AG04450 (cell line): Measurements from ENCODE around the gene BCAR3. TPM values are rescaled to one million over a fixed set of nuclear protein-coding genes. Genes with fewer than 3 reads are reported as not detected.

Experiments used
- CTCF ChIA-PET: fragments of 300-600, 350-600 bp; formaldehyde crosslinking; extraction: SDS; loops from one replicate; lab custom pipeline; 2022; ENCODE audit warnings: antibody characterized with exemption, inconsistent platforms; lab: Charles Lee
- POLR2A ChIA-PET: fragments of 350-600 bp; formaldehyde crosslinking; extraction: SDS; loops from one replicate; lab custom pipeline; 2021; ENCODE audit warnings: antibody characterized with exemption, inconsistent platforms; lab: Yijun Ruan, JAX
- DNase-seq: peaks from one replicate; pipeline ENCODE4 v3.0.0-alpha.2; 2011; ENCODE audit warnings: low read depth, low spot score
- H3K27ac ChIP-seq: one replicate; pipeline ENCODE4 v1.5.1; 2012; ENCODE audit warnings: low read depth, low read length, control low read depth
- H3K27me3 ChIP-seq: one replicate; pipeline ENCODE4 v1.6.0; 2012; ENCODE audit warnings: low read length; ENCODE audit not compliant: control insufficient read depth, insufficient read depth
- H3K4me3 ChIP-seq: 2 replicates; pipeline ENCODE4 v1.5.1; 2011; ENCODE audit warnings: mild to moderate bottlenecking, low read depth, low read length, control low read depth
- H3K9me3 ChIP-seq: 2 replicates; pipeline ENCODE4 v1.5.1; 2012; ENCODE audit warnings: low read length; ENCODE audit not compliant: control insufficient read depth, insufficient read depth
- polyA plus RNA-seq: library from polyadenylated mRNA; depleted of rRNA; stranded (reverse); fragments of >200 nt; gene quantifications from 2 replicates; pipeline ENCODE4 v1.2.3, GENCODE V29; 2011
- TF ChIP-seq, protein P1 (sequence below): IDR thresholded peaks from 2 replicates; pipeline ENCODE4 v1.5.1; 2011; ENCODE audit warnings: low read depth, low read length, control low read depth, inconsistent platforms

Gene BCAR3
- polyA plus RNA-seq, 1 experiment: 20.6 TPM

DNA sequence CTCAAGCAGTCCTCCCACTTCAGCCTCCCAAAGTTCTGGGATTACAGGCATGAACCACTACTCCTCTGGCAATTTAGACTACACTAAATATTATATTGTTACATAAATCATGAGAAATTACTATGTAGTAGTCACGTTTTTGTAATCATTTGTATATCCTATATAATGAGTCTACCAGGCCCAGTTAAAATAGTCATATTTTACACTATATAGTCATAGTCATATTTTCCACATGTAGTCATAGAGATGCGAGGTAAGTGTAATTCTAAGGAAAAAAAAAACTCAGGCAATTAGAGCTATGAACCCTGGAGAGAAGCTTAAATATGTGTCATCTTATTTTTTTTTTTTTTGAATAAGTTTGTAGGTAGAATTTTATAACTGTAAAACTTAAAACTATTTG lies 143.7 kb downstream of the BCAR3 start:
- Histone ChIP-seq H3K9me3 (no peaks in the 10 kb centered on the region), H3K27ac (no peak overlapping the region), H3K27me3 (no peaks in the 10 kb centered on the region), H3K4me3 (no peak overlapping the region)
- no peak for DNase-seq
- TF ChIP-seq, protein P1, sequence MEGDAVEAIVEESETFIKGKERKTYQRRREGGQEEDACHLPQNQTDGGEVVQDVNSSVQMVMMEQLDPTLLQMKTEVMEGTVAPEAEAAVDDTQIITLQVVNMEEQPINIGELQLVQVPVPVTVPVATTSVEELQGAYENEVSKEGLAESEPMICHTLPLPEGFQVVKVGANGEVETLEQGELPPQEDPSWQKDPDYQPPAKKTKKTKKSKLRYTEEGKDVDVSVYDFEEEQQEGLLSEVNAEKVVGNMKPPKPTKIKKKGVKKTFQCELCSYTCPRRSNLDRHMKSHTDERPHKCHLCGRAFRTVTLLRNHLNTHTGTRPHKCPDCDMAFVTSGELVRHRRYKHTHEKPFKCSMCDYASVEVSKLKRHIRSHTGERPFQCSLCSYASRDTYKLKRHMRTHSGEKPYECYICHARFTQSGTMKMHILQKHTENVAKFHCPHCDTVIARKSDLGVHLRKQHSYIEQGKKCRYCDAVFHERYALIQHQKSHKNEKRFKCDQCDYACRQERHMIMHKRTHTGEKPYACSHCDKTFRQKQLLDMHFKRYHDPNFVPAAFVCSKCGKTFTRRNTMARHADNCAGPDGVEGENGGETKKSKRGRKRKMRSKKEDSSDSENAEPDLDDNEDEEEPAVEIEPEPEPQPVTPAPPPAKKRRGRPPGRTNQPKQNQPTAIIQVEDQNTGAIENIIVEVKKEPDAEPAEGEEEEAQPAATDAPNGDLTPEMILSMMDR: no peak
- ChIA-PET CTCF (interaction anchor here (1.7 kb wide), 1 partner anchor 234 kb away, joined by 5 read pairs; no protein-coding TSS in a partner anchor), POLR2A (no interaction called here)

DNA sequence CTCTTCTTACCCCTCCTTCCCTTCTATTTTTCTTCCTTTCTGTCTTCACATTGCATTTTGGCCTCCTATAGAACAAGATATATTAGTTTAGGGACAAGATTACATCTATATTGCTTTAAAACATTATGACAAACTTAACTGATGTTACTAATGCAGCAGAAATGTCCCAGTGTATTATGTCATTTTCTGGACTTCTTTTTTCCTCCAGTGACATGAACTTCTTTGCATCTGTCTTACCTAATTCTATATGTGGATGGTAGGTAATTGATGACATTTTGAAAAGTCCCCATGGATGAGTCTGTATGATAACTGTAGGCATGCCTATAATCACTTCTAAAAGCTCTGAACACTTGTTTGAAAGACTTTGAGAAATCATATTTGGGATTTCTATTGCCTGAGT lies 144.2 kb downstream of the BCAR3 start:
- no peak for DNase-seq

DNA sequence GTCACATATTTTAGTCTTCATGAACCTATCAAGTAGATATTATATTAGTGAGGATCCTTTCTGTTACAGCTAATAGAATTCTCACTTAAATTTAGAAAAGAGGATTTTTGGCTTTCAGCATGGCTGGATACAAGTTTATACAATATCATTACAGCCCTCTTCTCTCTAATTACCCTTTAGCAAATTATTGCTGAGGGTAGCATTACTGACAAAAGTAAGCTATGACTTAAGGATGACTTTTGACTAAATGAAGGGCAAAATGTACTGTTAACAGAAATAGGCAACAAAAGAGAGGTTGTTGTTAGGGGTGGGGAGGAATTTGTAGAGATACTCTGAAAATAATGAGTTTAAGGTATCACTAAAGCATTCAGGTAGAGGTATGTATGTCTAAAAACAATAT lies 148.0 kb downstream of the BCAR3 start:
- no peak for DNase-seq
- ChIA-PET CTCF (interaction anchor here (1.1 to 1.4 kb wide), 3 partner anchors 9 to 311 kb away, joined by 3 to 4 read pairs (median 3); no protein-coding TSS in a partner anchor), POLR2A (no interaction called here)
- Histone ChIP-seq H3K9me3 (no peaks in the 10 kb centered on the region), H3K4me3 (no peak overlapping the region), H3K27me3 (no peaks in the 10 kb centered on the region), H3K27ac (no peak overlapping the region)
- TF ChIP-seq, protein P1: no peak

More for the DNA sequence above, 144.2 kb downstream of the BCAR3 start:
- no peaks in the 10 kb centered on the region for H3K9me3 ChIP-seq
- H3K27me3 ChIP-seq: no peaks in the 10 kb centered on the region
- no peak overlapping the region for H3K27ac ChIP-seq
- ChIA-PET CTCF (no interaction called here), POLR2A (no interaction called here)
- TF ChIP-seq, protein P1: no peak
- H3K4me3 ChIP-seq: no peak overlapping the region

DNA sequence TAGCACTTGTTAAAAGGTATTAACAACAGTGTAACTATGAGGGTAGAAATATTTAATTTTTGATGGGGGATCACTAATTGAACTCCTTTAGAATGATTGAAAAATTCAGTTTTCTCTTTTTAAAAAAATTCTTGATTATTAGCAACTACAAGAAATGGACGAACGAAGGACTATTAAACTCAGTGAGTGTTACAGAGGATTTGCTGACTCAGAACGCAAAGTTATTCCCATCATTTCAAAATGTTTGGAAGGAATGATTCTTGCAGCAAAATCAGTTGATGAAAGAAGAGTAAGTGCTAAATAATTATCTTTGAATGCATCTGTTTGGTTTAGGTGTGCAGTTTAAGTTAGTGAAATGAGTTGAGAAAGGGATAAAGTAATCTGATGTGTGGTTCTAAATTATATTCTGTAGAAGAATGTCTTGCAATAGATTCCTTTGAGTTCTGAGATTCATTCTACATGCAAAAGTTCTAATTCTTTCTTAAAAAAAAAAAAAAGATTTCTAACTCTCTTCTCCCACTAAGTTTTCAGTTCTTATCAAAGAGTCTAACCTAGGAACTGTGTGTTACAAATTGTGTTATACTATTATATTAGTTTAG lies 148.8 kb downstream of the BCAR3 start:
- Histone ChIP-seq H3K4me3 (no peak overlapping the region), H3K27ac (no peak overlapping the region), H3K9me3 (no peaks in the 10 kb centered on the region), H3K27me3 (no peaks in the 10 kb centered on the region)
- ChIA-PET POLR2A (no interaction called here), CTCF (interaction anchor here (1.1 to 1.2 kb wide), 2 partner anchors 10 to 312 kb away, joined by 3 read pairs; no protein-coding TSS in a partner anchor)
- TF ChIP-seq, protein P1: no peak
- DNase-seq: no peak

DNA sequence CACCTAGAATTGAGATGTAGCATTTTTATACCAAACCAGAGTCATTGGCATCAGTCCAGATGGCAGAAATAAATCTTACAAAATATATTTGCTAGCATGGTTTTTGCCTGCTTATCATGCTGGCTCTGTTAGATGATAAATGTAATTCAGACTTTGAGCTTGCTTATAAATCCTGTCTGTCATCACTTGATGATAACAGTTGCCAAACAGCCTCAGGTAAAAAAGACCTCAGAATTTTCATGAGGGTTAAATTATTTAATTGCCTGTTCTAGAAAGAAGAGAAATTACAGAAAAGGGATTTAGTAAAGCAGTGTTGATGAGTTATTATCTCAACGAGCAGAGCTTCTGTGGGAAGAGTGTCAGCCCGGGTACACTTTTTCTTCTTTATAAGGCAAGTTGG lies 150.4 kb downstream of the BCAR3 start:
- H3K27me3 ChIP-seq: no peaks in the 10 kb centered on the region
- POLR2A ChIA-PET: no interaction called here
- CTCF ChIA-PET: no interaction called here

More for the DNA sequence above, 150.4 kb downstream of the BCAR3 start:
- DNase-seq: no peak
- Histone ChIP-seq H3K9me3 (no peaks in the 10 kb centered on the region), H3K27ac (no peak overlapping the region), H3K4me3 (no peak overlapping the region)
- TF ChIP-seq, protein P1: no peak
